NCI-H1694 treated with DMSO at 0.1 percent for 48 hours (cell line): ENCODE data around the gene PTPRM.

Source experiments
- DNase-seq: peaks from one replicate; lab custom pipeline; 2025; lab: John Stamatoyannopoulos, UW

The PTPRM gene

DNA sequence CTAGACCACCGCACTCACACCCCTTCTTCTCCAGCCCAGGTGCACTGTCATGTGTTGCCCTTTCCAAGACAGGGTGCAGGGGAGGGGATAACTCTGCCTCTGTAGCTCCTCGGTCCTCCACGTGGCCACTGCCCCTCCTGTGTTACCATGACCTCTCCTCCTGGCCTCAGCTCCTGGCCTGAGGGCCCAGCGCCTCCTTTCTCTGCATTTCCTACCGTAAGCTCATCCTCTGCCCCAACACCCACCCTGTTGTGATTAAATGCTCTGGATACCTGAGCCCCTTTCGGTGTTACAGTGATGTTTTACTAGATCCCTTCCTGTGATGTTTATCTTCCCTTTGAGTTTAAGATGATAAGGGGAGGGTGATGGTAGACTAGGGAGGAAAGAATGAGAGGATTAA is 242.3 kb downstream of the PTPRM start:
- DNase-seq = no peak

DNA sequence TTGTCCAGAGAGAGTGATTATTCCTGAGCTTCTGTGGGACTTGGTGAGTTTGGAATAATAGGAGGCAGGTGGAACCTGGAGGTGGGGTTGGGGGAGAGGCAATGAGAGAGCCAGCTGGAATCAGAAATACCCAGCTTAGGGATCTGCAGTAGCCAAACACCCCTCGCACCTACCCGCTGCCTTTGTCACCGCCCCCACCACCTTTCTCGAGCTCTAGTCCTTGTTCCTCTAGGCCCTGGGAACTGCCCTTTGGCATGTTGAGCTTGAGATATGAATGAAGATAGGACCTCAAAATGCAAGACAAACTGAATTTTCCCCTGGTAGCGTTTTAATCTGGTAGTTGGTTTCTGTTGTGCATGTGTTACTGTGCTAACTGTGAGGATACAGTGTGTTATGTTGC is 242.9 kb downstream of the PTPRM start:
- no peak for DNase-seq

DNA sequence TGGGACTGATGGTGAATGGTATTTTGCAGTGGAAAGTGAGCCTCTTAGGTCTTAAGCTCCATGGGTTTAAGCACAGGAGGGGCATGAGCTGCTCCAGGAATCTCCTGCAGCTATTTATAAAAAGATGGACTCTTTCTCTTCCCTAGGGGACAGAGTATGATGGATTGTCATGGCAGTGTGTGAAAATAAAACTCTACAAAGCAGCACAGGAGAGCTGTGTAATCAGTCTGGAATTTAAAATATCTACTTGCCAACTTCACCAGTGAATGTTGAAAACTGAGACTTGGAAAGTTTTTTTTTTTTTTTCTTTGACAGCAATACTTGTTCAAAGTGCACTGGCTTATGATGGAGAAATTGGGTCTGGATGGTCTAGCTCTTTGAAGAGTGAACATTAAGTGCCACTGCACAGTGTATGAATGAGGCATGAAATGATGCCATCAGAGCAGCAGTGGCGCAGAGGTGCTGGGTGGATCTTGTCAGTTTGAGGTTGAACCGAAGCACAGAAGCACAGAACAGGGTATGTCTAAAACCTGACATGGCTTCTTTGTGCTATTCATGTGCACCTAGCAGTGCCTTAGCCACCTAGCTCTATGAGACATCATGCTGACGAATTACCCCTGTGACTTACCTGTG is 245.4 kb downstream of the PTPRM start:
- no peak for DNase-seq

DNA sequence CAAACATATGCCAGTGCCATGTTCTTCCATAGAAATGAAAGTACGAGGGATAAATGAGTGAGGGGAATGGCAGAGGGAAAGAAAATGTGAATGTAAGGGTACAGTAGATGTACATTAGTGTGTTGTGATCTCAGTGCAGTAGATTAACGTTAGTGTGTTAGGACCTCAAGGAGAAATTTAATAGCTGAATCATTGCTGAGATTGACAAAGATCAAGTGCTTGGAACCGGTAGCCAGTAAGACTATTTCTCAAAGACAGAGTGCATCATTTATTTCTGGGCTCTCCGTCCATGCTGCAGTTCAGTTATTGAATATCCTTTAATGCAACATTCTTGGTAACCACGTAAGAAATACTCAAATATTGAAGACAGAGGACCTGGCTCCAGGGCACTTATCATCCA is 246.0 kb downstream of the PTPRM start:
- no peak for DNase-seq

DNA sequence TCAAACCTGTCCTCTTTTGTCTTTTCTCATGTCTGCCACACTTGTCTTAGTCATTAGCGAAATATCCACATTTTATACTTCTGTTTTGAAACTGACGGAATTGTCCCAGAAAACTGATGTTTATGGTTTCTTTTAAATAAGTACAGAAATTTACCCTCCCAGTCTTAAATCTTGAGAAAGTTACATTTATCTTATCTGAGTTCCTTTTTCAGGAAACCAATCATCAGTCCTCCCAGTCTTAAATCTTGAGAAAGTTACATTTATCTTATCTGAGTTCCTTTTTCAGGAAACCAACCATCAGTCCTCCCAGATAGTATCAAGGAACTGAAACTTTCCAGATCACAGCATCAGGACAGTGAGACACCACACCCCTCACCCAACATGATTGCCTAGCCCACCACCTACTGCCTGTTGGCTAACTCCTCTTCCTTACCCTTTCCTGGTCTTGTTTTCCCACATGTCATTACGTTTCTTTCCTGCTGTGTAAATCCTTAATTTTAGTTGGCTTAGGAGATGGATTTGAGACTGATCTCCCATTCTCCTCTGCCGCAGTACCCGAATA is 247.7 kb downstream of the PTPRM start:
- DNase-seq = no peak

DNA sequence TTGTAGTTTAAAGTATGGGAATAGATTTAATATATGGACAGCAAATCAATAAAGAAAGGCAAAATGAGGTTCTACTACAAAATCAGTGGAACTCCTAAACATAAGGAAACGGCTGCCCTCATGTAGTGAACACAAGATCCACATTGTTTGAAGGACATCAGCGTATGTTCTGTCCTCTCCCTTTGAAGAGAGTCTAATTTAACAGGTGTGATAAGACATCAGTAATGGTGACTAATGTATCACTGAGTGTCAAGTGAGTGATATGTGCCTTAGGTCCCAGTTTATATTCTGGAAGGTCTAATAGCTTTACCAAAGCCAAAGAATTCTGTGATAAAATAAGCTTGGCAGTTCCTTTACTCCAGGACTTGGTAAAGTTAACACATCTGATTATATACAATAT is 248.7 kb downstream of the PTPRM start:
- no peak for DNase-seq

DNA sequence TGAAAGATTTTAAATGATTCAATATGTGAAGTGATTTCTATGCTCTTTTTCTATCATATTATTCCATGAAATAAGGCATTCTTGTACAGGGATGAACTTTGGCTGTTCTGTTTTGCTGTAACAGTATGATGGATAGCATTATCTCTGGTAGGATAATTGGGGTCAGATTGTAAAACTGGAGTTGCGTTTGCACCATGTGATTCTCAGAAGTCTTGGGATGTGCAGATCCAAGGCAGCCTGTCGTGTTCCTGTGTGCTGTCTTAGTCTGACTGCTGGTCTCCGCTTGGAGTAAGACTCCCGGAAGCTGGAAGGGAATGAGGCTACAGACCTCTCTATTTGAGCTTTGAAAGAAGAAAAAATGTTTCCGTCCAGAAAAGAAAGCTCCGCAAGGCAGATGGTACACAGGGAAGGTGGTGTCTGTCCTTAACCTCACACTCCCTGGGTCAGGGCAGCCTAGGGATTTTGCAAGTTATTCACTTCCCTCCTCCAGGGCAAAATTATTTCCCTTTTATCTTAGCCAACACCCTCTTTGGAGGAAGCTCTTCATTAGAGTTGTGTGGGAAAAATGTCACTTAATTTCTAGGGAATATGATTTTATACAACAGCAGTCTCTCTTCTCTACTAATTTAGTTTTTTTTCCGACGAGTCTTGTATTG is 250.6 kb downstream of the PTPRM start:
- DNase-seq = no peak

DNA sequence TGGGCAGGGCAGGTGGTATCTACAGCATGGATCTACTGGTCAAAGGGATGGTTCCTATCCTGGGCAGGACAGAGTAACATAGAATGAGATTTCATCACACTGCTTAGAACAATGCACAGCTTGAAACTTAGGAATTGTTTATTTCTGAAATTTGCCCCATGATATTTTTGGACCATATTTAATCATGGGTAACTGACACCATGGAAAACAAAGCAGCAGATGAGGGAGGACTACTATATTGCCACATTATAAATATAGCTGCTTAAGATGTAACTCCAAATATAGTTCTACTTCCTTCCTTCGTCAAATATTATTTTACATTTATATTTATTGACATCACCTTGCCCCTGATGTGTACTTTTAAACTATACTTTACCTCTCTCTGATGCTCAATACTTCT is 254.7 kb downstream of the PTPRM start:
- DNase-seq = no peak

DNA sequence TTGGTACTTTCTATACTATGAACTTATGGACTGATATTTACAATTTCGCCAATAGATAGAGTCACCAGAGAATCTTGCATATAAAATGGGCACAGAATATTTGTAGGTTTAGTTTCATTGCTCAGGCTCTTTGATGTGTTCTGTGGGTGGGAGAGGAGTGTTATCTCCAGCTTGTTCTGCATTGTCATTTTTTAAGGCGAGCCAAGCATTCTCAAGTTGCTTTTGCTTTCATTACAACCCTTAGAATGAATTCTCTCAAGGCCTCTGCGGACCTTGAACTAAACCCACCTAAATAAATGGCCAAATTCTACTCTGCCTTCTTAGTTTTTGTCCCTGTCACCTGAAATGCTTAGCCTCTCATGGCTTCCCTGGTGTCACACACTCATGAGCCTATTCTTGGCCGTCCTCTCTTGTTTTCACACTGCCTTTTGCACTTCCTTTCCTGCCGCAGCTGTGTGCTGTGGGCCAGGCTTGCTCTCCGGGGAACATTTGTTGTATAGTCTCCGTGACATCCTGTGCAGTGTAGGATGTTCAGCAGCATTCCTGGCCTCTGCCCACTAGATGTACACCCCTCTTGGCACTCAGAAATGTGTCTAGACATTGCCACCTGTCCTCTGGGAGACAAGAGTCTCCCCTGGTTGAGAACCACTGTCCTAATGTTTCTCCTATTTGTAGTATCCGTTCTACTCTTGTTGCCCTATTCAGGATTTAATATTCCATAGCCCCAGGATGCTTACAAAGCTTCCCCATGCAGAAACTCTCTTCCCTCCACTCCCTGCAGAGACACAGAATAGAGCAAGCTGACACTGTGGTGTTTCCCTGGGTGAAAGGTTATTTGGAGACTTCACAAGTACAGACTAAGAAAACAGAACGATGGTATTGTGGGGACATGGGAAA is 255.6 kb downstream of the PTPRM start:
- no peak for DNase-seq

DNA sequence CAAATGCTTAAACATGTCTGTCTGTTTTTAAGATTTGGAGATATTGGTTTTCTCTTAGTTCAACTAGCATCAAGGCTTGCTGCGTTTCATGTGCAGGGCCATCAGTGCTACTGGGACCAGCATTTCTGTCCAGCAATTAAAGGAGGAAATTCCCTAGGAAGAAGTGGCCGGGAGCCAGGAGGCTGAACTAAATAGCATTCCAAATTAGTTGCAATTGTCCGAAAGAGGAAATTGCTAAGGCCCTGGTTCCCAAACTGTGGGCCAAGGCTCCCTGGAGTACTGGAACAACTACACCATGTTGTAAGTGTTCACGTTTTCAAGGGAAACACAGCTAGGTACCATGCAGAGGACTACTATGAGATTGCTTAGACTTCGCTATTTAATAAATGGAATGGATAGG is 257.9 kb downstream of the PTPRM start:
- no peak for DNase-seq

DNA sequence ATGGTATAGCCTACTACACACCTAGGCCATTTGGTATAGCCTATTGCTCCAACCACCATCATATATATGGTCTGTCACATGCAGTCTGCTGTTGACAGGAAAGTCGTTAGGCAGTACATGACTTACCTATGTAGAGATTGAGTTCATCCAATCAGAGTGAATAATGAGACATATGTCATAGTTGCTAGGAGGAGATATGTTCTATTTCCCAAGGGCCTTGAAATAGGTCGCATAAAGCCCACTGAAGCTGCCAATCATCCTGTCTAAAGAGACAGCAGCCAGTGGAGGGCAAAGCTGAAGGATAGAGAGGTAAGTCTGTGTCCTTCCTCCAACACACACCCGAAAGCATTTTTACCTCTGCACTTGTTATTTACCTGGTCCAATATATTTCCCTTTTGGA is 263.4 kb downstream of the PTPRM start:
- no peak for DNase-seq

DNA sequence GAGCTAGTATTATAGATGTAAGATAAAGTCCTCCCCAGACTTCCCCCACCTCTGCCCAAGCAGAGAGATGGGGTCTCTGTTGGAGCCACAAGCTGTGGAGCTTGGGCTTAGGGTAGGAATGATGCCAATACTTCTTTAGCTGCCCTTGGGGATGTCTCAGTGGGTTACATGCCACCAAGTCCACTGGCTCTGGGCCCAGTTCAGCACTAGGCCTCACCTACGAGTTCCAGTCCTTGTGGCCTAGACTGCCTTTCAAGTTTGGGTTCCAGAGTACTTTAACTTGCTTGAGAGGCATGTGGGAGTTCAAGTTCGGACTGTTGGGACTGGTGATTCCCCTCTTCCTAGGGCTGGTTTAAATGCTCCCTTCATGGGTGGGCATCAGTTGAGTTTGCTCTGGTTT is 272.4 kb downstream of the PTPRM start:
- no peak for DNase-seq

DNA sequence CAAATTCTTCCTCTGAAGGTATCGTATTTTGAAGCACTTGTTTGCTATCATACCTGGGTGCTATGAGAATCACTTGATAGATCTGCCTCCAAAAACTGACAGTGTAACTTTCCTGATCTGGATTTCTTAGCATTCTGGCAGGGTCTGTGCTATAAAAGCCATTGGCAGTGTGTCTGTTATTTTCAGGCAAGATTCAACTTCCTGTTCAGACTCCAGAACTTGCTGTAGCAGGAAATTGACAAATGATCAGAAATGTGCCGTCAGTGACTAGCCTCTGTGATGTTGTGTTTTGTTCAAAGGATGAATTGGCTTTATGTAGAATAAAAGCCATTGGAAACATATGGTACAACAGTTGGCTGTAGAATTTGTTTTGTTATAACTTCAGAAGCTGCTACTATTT is 273.3 kb downstream of the PTPRM start:
- DNase-seq = no peak

DNA sequence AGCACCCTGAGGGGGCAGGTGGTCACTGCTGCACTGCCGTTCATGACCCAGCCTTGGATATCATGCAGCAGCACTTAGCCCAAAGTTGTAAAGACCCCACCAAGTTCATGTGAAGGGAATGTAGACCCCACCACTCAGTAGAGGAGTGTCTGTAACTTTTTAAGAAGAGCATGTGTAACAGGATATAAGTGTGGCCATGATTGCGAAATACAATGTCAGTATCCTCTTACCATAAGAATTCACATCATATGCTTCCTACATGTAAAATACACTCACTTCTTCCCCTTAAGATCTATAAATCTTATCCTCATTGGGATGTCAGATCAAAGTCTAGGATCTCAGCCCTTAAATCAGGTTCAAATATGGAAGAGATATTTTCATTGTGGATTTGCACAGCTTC is 276.9 kb downstream of the PTPRM start:
- DNase-seq = no peak

DNA sequence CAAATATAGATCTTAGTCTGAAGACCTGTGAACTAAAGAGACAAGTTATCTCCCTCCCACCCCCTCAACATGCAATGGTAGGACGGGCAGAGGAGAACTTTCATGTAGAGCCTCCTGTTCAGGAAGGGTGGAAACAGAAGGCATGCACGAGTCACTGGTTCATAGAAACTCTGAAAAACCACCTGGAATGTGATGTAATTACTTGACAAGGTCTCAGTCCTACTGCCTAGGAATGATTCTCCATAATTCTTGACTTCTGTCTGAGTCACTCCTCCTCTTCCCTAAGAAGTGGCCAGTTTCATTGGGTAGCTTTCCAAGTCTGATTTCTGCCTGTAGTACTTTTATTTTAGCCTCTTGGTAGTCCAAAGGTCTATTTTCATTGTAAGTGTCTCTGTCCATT is 277.3 kb downstream of the PTPRM start:
- DNase-seq = no peak

DNA sequence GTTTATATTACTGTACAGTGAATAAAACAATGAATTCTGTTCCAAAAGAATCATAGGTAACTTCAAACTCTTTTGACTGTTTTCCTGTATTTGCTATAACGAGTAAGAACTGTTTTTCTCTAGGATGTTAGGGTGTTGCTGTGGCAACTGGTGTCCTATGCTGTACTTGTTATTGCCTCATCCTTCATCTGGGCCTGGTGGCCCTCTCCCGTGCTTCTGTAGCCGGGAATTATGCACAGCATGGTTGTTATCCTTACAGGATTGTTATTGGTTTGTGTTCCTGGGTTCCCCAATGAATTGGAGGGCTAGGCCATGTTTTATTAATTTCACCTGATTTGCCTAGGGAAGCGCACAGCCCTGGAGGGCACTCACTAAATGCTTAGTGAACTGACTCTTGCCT is 279.2 kb downstream of the PTPRM start:
- DNase-seq = no peak

DNA sequence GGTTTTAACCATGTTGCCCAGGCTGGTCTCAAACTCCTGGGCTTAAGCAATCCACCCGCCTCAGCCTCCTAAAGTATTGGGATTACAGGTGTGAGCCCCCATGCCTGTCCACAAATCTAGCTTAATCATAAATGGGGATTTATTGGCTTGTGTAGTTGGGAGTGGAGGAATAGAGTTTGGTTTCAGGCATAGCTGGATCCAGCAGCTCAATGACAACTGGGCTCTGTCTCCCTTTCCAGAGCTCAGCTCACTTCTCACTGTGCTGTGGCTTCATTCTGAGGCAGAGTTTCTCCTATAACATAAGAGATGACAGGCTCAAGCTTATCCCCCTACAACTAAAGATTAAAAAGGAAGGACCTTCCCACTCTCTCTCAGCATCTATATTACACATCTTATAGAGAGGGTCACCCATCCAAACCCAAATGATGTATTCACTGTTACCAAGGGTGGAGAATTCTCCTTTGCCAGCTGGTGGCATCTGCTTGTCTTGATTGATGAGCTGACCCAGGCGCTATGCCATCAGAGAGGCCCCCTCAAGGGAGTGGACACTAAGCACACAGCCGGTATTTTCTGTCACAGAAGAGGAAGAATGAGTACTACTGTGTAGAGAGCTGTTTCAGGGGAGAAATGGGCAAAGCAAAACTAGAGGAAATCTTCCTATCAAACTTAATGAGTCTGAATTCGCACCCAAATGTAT is 280.4 kb downstream of the PTPRM start:
- DNase-seq = no peak

DNA sequence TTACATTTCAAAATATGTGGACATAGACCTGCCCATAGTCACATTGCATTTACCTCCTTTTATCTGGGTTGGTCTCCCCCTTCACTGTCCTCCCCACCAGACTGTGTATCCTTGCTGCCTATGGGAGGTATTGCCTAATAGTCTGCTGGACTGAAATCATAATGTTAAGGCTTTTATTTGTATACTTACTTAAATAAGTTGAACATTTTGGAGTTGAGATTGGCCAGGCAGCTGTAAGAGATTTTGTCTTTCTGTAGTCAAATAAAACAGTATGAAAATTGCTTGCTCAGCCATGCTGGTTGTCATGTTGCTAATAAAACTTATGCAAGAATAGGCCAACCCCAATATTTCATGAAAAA is 280.9 kb downstream of the PTPRM start:
- DNase-seq = no peak

DNA sequence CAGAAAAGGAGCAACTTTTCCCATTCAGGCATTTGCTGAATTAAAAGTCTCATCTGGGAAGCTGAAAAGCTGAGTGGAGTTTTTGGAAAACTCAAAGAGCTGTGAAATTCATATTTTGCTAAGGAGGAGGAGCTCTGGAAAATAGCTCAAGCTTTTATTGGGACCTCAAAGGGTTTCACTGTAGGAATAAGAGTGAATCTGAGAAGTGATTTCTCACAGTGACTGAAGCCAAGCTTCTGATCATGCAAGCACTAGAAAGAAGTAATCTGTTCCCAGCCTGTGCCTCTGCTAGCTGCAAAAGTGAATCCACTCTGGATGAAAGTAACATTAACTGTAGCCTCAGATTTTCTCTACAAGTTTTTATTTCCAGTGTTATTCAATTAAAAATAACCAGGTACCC is 283.3 kb downstream of the PTPRM start:
- DNase-seq = no peak

DNA sequence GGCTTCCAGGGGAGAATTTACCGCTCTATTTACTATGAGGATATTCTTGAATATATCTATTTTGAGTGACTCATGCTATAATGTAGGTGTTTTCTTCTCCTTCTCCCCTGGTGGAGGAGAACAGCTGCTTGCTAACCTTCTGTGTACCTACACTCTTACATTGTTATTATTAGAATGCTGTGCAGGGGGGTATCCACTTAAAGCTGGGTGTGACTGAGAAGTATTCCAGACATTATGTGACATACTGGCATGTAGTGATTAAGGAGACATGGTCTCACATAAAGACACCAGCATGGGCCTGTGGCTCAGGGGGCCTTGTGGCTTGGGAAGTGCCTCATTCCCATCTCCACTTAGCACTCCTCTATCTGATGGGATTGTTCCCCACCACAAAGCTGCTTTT is 287.9 kb downstream of the PTPRM start:
- DNase-seq = no peak

DNA sequence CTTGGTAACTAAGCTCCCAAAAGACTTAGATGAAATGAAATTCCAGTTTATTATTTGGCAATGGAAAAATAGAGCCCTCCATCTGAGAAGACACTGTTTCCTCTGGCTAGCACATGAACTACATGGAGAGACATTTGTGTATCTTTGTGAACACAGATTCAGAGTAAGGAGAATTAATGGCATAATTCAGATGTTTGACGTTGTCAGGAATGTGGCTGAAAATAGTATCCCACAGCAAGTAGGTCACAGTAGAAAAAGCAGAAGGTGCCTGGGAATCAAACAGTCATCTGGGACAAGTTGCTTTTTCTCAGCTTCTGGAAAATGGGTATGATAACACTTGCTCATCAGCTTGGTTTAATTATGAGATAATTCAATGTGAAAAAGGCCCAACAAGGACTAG is 288.6 kb downstream of the PTPRM start:
- no peak for DNase-seq

DNA sequence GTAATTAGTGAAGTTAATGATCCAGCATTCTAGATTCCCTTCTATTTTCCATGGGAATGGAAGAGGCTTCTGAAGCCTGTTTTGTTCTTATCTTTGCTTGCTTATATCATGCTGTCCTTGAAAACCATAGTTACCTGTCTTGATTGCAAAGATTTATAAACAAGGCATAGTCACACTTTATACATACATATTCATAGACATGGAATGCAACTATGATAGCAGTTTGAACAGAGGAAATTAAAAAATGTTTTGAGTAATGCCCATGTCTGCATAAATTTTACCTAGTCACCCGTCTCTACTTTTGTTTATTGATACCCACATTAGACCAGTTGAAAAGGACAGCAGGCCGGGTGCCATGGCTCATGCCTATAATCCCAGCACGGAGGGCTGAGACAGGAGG is 289.0 kb downstream of the PTPRM start:
- no peak for DNase-seq
